Mucosa of rectum (tissue), 2 donors: Measurements from ENCODE around the gene LEO1.

ENCODE experiments used
- H3K27ac ChIP-seq, 2 donors: one replicate each; pipeline ENCODE4 v1.7.0; 2013; ENCODE audit warnings: inconsistent platforms in 2 of 2, low read depth in 2 of 2, low read length in 2 of 2
- H3K27me3 ChIP-seq, 2 donors: one replicate each; pipeline ENCODE4 v1.7.0; 2013; ENCODE audit warnings: low read length in 2 of 2; ENCODE audit not compliant: control insufficient read depth in 2 of 2, insufficient read depth in 2 of 2
- H3K36me3 ChIP-seq, 2 donors: one replicate each; pipeline ENCODE4 v1.7.0; 2013; ENCODE audit warnings: low read length in 2 of 2; ENCODE audit not compliant: control insufficient read depth in 2 of 2, insufficient read depth in 2 of 2
- H3K4me1 ChIP-seq, 2 donors: one replicate each; pipeline ENCODE4 v1.7.0; 2013; ENCODE audit warnings: low read length in 2 of 2, mild to moderate bottlenecking in 1 of 2; ENCODE audit not compliant: control insufficient read depth in 2 of 2, insufficient read depth in 2 of 2
- H3K4me3 ChIP-seq, 2 donors: one replicate each; pipeline ENCODE4 v1.7.0; 2013; ENCODE audit warnings: low read length in 2 of 2
- H3K9ac ChIP-seq, 2 donors: one replicate each; pipeline ENCODE4 v1.7.0; 2013; ENCODE audit warnings: low read length in 2 of 2, low read depth in 1 of 2, mild to moderate bottlenecking in 1 of 2
- H3K9me3 ChIP-seq, 2 donors: one replicate each; pipeline ENCODE4 v1.7.0; 2013; ENCODE audit warnings: low read length in 2 of 2; ENCODE audit not compliant: control insufficient read depth in 2 of 2
- donor health status: healthy.
- donor health status: Normal muscosa, but diverticular disease.

LEO1 gene

DNA sequence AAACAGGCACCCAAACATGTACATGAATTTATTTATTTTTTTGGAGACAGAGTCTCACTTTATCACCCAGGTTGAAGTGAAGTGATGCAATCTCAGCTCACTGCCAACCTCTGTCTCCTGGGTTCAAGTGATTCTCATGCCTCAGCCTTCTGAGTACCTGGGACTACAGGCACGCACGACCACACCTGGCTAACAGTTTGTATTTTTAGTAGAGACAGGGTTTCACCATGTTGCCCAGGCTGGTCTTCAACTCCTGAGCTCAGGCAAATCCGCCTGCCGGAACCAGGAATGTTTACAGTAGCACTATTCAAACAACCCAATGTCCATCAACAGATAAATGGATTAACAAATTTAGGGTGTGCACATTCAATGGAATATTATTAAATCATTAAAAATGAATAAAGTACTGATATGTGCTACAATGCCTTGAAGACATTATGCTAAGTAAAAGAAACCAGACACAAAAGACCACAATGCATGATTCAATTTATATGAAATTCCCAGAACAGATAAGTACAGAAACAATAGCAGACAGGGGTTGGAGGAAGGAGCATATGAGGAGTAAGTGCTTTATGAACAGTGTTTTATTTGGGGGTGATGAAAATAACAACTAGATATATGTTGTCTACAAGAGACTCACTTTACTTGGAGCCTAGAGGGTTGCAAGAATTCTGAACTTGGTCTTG, 1.3 kb downstream of the LEO1 start:
- H3K4me3 ChIP-seq: peak overlapping the region; percentile 88 to 89
- H3K36me3 ChIP-seq: peaks cover 0 to under 1% of the 10 kb centered on the region in 2 donors

DNA sequence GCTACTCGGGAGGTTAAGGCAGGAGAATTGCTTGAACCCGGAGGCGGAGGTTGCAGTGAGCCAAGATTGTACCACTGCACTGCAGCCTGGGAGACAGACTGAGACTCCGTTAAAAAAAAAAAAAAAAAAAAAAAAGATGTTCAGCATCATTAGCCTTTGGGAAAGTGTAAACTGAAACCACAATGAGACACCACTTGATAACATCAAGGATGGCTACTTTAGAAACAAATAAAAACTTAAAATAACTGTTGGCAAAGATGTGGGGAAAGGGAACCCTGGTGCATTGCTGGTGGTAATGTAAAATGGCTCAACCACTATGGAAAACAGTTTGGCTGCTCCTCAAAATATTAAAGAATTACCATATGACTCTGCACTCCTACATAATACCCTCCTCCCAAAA, 1.9 kb downstream of the LEO1 start:
- Histone ChIP-seq H3K36me3 (peaks cover 0 to 3% of the 10 kb centered on the region in 2 donors), H3K9ac (no peak overlapping the region), H3K27ac (no peak overlapping the region), H3K4me3 (peak overlapping the region in 1 of 2 donors; percentile 89), H3K9me3 (no peaks in the 10 kb centered on the region), H3K4me1 (peaks cover 9 to 10% of the 10 kb centered on the region in 2 donors), H3K27me3 (no peaks in the 10 kb centered on the region)

More for the DNA sequence above, 1.3 kb downstream of the LEO1 start:
- no peaks in the 10 kb centered on the region for H3K9me3 ChIP-seq
- H3K27me3 ChIP-seq: no peaks in the 10 kb centered on the region
- peak overlapping the region in 1 of 2 donors; percentile 94 for H3K9ac ChIP-seq
- no peak overlapping the region for H3K27ac ChIP-seq
- H3K4me1 ChIP-seq: peaks cover 9 to 10% of the 10 kb centered on the region in 2 donors

DNA sequence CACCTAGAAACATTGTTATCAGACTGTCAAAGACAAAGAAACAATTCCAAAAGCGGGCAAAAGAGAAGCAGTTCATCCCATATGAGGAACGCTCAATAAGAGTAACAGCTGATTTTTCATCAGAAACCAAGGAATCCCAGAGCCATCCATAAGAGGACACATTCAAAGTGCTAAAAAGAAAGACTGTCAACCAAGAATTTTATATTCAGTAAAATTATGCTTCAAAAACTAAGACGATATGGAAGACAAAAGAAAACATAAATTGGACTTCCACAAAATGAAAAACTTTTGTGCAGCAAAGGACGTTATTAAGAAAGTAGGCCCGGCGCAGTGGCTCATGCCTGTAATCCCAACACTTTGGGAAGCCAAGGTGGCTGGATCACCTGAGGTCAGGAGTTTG, 4.0 kb downstream of the LEO1 start:
- Histone ChIP-seq H3K4me3 (no peak overlapping the region), H3K27ac (no peak overlapping the region), H3K4me1 (peaks cover 9 to 10% of the 10 kb centered on the region in 2 donors), H3K27me3 (no peaks in the 10 kb centered on the region), H3K9ac (no peak overlapping the region), H3K9me3 (no peaks in the 10 kb centered on the region), H3K36me3 (peaks cover 1 to 6% of the 10 kb centered on the region in 2 donors)

DNA sequence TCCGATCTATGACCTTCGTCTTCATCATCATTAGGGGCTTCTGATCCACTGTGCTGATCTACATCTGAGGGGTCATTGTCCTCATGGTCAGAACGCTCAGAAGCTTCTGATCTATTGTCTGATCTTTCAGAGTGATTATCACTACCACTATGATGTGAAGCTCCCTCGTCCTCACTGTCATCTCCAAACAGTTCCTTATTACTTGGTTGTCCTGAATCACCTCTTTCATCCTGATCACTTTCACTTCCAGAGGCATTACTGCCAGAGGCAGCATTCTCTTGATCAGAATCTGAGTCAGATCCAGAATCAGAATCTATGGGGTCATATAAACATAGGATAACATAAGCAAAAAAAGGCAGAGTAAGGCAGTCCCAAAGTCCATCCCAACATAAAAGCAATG, 5.4 kb downstream of the LEO1 start:
- Histone ChIP-seq H3K36me3 (peaks cover 11 to 12% of the 10 kb centered on the region in 2 donors), H3K27me3 (no peaks in the 10 kb centered on the region), H3K4me3 (no peak overlapping the region), H3K9me3 (no peaks in the 10 kb centered on the region), H3K27ac (no peak overlapping the region), H3K9ac (no peak overlapping the region), H3K4me1 (peaks cover 8 to 9% of the 10 kb centered on the region in 2 donors)

DNA sequence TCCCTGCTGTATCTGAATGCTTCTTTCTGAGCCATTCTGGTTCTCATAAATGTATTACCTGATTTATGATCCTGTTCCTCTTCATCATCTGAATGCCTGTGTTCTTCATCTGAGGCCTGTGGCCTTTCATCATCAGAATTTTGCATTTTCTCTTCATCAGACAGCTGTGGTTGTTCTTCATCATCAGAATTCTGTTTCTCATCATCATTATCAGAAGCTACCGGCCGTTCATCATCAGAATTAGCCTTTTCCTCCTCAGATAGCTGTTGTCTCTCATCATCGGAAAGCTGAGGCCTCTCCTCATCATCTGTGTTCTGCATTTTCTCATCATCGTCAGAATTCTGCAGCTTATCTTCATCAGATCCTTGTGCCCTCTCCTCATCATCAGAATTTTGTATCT, 5.9 kb downstream of the LEO1 start:
- H3K36me3 ChIP-seq: peaks cover 14 to 15% of the 10 kb centered on the region in 2 donors

DNA sequence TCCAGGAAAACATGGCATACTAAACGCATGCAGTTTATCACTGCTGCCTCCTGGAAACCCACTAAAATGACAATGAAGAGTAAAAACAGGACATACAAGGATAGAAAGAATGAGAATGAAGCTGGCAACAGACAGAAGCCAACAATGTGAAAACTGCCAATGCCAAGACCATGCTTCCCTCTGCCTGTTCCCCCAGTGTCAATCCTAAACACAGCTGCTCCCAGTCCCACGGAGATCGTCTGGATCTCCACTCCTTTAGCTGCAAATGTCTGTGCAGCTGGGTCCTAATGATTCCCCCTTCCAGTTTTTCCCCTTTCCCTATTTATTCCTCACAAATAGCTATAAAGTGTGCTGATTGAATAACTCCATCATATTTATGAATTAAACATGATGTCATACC, 16.1 kb downstream of the LEO1 start:
- H3K9me3 ChIP-seq: no peaks in the 10 kb centered on the region
- H3K27ac ChIP-seq: no peak overlapping the region
- no peak overlapping the region for H3K4me3 ChIP-seq
- H3K4me1 ChIP-seq: no peaks in the 10 kb centered on the region
- no peaks in the 10 kb centered on the region for H3K27me3 ChIP-seq
- peaks cover 38 to 69% of the 10 kb centered on the region in 2 donors for H3K36me3 ChIP-seq
- H3K9ac ChIP-seq: no peak overlapping the region

More for the DNA sequence above, 5.9 kb downstream of the LEO1 start:
- no peaks in the 10 kb centered on the region for H3K9me3 ChIP-seq
- no peak overlapping the region for H3K27ac ChIP-seq
- H3K4me3 ChIP-seq: no peak overlapping the region
- peaks cover 3 to 4% of the 10 kb centered on the region in 2 donors for H3K4me1 ChIP-seq
- H3K27me3 ChIP-seq: no peaks in the 10 kb centered on the region
- no peak overlapping the region for H3K9ac ChIP-seq

DNA sequence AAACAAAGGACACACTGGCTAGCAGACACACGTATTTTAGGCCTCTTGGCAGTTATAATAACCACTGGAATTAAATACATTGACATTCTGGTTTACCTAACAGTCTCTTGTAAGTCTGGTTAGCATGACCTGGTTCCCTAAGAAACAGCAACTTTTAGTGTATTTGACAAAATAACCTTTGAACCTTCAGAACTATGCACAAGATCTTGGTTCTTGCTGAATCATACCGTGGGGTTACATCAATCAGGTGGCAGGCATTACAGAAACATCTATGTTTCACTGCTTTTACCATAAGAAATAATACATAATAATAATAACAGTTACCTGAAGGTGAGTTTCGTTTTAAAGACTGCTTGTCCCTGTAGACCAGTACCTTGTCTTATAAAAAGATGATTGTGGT, 18.8 kb downstream of the LEO1 start:
- Histone ChIP-seq H3K9ac (no peak overlapping the region), H3K27me3 (no peaks in the 10 kb centered on the region), H3K27ac (no peak overlapping the region), H3K9me3 (no peaks in the 10 kb centered on the region), H3K4me1 (no peaks in the 10 kb centered on the region), H3K4me3 (no peak overlapping the region), H3K36me3 (peaks cover 54 to 76% of the 10 kb centered on the region in 2 donors)

DNA sequence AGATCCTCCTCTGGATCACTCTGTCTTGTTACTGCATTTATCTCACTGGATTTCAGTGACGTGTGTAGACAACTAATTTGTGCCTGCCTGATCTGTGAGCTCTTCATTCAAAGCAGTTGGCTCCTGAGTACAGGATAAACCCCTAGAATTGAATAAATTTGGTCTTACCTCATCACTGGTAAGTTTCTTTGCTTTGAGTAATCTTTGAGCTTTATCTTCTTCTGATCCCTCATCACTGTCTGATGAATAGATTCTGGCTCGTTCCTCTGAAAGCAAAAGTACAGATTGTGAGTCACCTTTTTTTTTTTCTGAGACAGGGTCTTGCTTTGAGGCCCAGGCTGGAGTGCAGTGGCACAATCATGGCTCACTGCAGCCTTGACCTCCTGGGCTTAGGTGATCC, 24.5 kb downstream of the LEO1 start:
- no peaks in the 10 kb centered on the region for H3K27me3 ChIP-seq
- no peaks in the 10 kb centered on the region for H3K4me1 ChIP-seq
- no peak overlapping the region for H3K4me3 ChIP-seq
- no peaks in the 10 kb centered on the region for H3K9me3 ChIP-seq
- no peak overlapping the region for H3K27ac ChIP-seq
- no peak overlapping the region for H3K9ac ChIP-seq
- H3K36me3 ChIP-seq: peaks cover 63% of the 10 kb centered on the region in 2 donors

DNA sequence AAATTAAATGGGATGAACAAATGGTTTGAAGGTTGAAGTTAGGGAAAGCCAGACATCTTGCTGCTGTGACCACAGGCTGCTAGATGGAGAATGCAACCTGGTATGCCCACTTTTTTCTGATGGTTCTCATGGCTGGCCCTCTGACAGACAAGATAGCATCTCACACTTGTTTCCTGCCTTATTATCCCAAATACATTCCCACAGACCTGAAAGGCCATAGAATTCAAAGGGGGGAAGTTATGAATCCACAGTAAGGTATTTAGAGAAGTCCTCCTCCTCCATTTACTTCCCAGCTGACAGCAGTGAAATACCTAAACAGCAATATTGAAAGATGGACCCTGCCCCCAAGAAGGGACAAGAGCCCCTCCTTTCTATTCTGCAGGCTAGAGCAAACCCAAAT, 32.4 kb downstream of the LEO1 start:
- H3K4me3 ChIP-seq: no peak overlapping the region
- H3K27me3 ChIP-seq: no peaks in the 10 kb centered on the region
- H3K4me1 ChIP-seq: no peaks in the 10 kb centered on the region
- peaks cover 26 to 32% of the 10 kb centered on the region in 2 donors for H3K36me3 ChIP-seq
- H3K27ac ChIP-seq: no peak overlapping the region
- no peaks in the 10 kb centered on the region for H3K9me3 ChIP-seq
- no peak overlapping the region for H3K9ac ChIP-seq

DNA sequence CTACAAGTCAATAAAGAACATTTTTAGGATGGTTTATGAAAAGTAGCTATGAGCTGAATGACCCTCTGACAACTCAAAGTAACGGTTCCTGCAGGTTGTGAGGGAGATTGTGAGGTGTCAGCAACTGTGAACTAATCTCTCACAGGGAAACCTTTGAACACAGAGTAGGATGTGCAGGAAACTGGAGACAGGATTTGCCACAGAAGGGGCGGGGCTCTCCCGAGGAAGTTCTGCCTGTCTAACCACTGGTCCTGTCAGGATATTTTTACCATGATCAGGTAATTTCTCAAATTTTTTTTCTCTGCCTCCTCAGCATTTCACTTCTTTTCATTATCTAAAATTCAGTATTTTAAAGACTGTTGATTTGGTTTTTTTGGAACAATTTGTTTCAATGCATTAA, 33.3 kb downstream of the LEO1 start:
- no peak overlapping the region for H3K27ac ChIP-seq
- H3K36me3 ChIP-seq: peaks cover 25 to 30% of the 10 kb centered on the region in 2 donors
- H3K9me3 ChIP-seq: no peaks in the 10 kb centered on the region
- H3K27me3 ChIP-seq: no peaks in the 10 kb centered on the region
- no peak overlapping the region for H3K4me3 ChIP-seq
- H3K9ac ChIP-seq: no peak overlapping the region
- no peaks in the 10 kb centered on the region for H3K4me1 ChIP-seq
